HG02759 (cell line): ENCODE data around the gene PPARA.

Source experiments
- ATAC-seq: cut with Tn5 transposase; IDR thresholded peaks from one replicate; pipeline ENCODE4 v1.9.1; 2021; ENCODE audit warnings: mild to moderate bottlenecking, moderate library complexity; ENCODE audit not compliant: unreplicated experiment

PPARA gene

DNA sequence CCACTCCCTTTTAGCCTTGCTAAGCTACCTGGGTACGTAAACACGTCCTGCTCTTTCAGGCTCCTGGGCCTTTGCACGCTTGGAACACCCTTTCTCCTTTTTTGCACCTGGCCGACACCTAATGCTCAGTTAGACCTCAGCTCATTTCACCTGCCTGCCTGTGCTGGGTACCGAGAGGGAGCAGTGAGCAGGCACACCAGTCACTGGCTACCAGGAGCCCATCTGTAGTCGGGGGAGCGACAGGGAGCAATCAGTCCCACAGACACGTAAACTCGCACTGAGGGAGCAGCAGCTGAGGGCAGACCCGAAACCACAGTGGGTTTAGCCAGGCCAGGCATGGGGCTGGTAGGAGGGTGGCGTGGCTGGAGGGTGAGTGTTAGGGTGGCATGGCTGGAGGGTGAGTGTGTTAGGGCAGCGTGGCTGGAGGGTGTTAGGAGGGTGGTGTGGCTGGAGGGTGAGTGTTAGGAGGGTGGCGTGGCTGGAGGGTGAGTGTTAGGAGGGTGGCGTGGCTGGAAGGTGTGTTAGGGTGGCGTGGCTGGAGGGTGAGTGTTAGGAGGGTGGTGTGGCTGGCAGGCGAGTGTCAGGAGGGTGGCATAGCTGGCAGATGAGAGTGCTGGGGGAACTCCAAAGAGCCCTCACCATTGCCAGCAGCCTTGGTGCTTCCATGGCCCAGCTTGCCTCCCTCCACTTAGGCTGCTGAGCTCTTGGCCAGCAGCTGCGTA lies 140.0 kb downstream of the PPARA start:
- no peak for ATAC-seq

- no peak for ATAC-seq
These were observed 140.8 kb downstream of the PPARA start for GRCh38 chr22:46290843-46291785.

DNA sequence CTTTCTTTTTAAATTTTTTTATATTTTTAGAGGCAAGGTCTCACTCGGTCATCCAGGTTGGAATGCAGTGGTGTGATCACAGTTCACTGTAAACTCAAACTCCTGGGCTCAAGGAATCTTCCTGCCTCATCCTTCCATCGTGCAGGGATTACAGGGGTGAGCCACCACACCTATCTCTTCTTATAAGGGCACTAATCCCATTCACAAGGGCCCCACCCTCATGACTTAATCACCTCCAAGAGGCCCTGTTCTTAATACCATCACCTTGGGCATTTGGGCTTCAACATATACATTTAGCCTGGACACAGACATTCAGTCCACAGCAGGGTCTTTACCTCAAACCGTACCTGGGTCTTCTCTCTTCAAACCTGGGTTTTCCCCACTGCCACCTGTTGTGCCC lies 141.8 kb downstream of the PPARA start:
- no peak for ATAC-seq

- ATAC-seq, result no peak
These were observed 142.4 kb downstream of the PPARA start for GRCh38 chr22:46292732-46293131.
